T-cell (primary cell): Measurements from ENCODE around the gene VBP1. TPM values are rescaled to one million over a fixed set of nuclear protein-coding genes. Genes with fewer than 3 reads are reported as not detected.
"Not testable (repeated sequence)": the region's sequence is repeated elsewhere in the genome, so short reads cannot be mapped to it uniquely, and the experiment has no call there.

Experiments
- ATAC-seq, 4 experiments: fragments of 200-7000 bp in 3 of 4; fragments of 150-1000 bp in 1 of 4; cut with Tn5 transposase; replicated peaks in 1 of 4; 1 replicate in 3 of 4; 2 replicates in 1 of 4; pipeline ENCODE4 v1.10.0; 2021; ENCODE audit warnings: moderate library complexity in 3 of 4, mild to moderate bottlenecking in 2 of 4, moderate number of reproducible peaks in 1 of 4
- CTCF ChIA-PET, 2 donors: fragments of 300-600 bp; sonication (Branson Sonifier 250); formaldehyde crosslinking; loops; one replicate each; lab custom pipeline; 2022; ENCODE audit warnings: antibody characterized with exemption in 2 of 2; lab: Charles Lee
- POLR2A ChIA-PET, 2 donors: fragments of 300-600 bp; sonication (Branson Sonifier 250); formaldehyde crosslinking; loops; one replicate each; lab custom pipeline; 2022; ENCODE audit warnings: antibody characterized with exemption in 2 of 2; lab: Charles Lee
- DNase-seq, 35 experiments: peaks; one replicate each; pipeline versions ENCODE4 v3.0.0 to v3.0.0-alpha.2; 2013 to 2023
- H3K27ac ChIP-seq: one replicate; pipeline ENCODE4 v1.5.1; 2013; ENCODE audit warnings: low read length
- H3K27me3 ChIP-seq, 2 experiments: replicated peaks in 1 of 2; 1 replicate in 1 of 2; 2 replicates in 1 of 2; pipeline versions ENCODE4 v1.6.1 to v1.7.0; 2013; ENCODE audit warnings: low read length in 1 of 2, mixed read lengths in 1 of 2; ENCODE audit not compliant: control insufficient read depth in 2 of 2, insufficient read depth in 2 of 2; ENCODE audit errors: extremely low read depth in 1 of 2
- H3K36me3 ChIP-seq, 2 donors: 1 replicate in 1 of 2; 2 replicates in 1 of 2; pipeline versions ENCODE4 v1.6.1 to v1.7.0; 2013; ENCODE audit warnings: low read length in 1 of 2; ENCODE audit not compliant: control insufficient read depth in 2 of 2, insufficient read depth in 1 of 2; ENCODE audit errors: extremely low read depth in 1 of 2
- H3K4me1 ChIP-seq, 2 experiments: 1 replicate in 1 of 2; 2 replicates in 1 of 2; pipeline versions ENCODE4 v1.6.1 to v1.7.0; 2013; ENCODE audit warnings: low read length in 2 of 2, mixed read lengths in 1 of 2; ENCODE audit not compliant: insufficient read depth in 2 of 2, control insufficient read depth in 1 of 2; ENCODE audit errors: extremely low read depth in 1 of 2
- H3K4me3 ChIP-seq, 2 donors: 1 replicate in 1 of 2; 2 replicates in 1 of 2; pipeline versions ENCODE4 v1.5.1 to v1.7.0; 2013; ENCODE audit warnings: mild to moderate bottlenecking in 2 of 2, low read length in 1 of 2, moderate library complexity in 1 of 2; ENCODE audit not compliant: control insufficient read depth in 1 of 2; ENCODE audit errors: extremely low read depth in 1 of 2
- H3K9me3 ChIP-seq: 2 replicates; pipeline ENCODE4 v1.7.0; 2013
- H3K27ac Mint-ChIP-seq, 2 donors: one replicate each; pipeline ENCODE4 v1.8.0; 2020 to 2021; ENCODE audit warnings: mild to moderate bottlenecking in 2 of 2, mixed read lengths in 2 of 2
- H3K27me3 Mint-ChIP-seq, 2 donors: one replicate each; pipeline ENCODE4 v1.8.0; 2021 to 2022; ENCODE audit warnings: mixed read lengths in 2 of 2
- H3K36me3 Mint-ChIP-seq: one replicate; pipeline ENCODE4 v1.8.0; 2021; ENCODE audit warnings: mixed read lengths
- H3K4me1 Mint-ChIP-seq, 3 donors: one replicate each; pipeline ENCODE4 v1.8.0; 2020 to 2022; ENCODE audit warnings: mixed read lengths in 3 of 3, mild to moderate bottlenecking in 1 of 3
- H3K4me3 Mint-ChIP-seq, 3 donors: one replicate each; pipeline ENCODE4 v1.8.0; 2020 to 2022; ENCODE audit warnings: mild to moderate bottlenecking in 3 of 3, mixed read lengths in 3 of 3, moderate library complexity in 3 of 3
- H3K9me3 Mint-ChIP-seq, 3 donors: one replicate each; pipeline ENCODE4 v1.8.0; 2020 to 2022; ENCODE audit warnings: mixed read lengths in 3 of 3
- WGBS: methylation state at CpG from one replicate; pipeline ENCODE4 v1.1.5; 2013; ENCODE audit warnings: missing lambda C conversion rate; ENCODE audit not compliant: insufficient coverage; 5-methylcytosine and 5-hydroxymethylcytosine counted together
- total RNA-seq, 35 experiments: library from RNA in 6 of 35; stranded (reverse) in 6 of 35; fragments of 120-200 nt in 1 of 35; gene quantifications; one replicate each; pipeline versions ENCODE4 v1.2.1 to v1.2.4 and lab custom pipeline; 2013 to 2026

The VBP1 gene
- total RNA-seq, 5 donors from 2014 or later (not counting 1 experiment from before 2014, with no cell fraction given), result 22.6 to 31.8 (median 26.0) TPM

DNA sequence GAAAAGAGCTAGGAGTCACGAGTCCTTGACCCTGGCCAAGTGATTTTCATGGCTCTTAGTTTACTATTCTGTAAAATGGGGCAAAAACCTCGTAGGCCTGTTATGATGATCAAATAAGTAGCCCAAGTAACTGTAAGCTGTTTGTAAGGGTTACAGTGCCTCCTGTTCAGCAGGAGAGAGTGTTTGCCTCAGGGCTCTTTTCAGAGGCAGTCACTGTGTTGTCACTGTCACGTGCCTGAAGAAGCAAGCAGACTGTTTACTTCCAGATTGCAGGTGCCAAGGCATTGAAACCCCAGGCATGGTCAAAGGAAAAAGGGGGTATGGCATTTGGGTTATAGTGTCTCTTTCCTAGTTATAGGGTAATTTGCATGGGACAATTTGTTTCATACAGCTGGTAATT is 43.5 kb downstream of the VBP1 start:
- no peak overlapping the region for H3K27ac ChIP-seq
- no peak for DNase-seq
- no peak for ATAC-seq
- WGBS, result 100% methylated on average over 1 of the region's 3 CpGs
- Mint-ChIP-seq H3K27ac (no peak overlapping the region), H3K4me1 (peaks cover 12 to 37% (median 26%) of the 10 kb centered on the region in 3 donors), H3K36me3 (peaks cover 11% of the 10 kb centered on the region), H3K4me3 (no peak overlapping the region), H3K9me3 (no peaks in the 10 kb centered on the region), H3K27me3 (no peaks in the 10 kb centered on the region)
- H3K27me3 ChIP-seq, result no peaks in the 10 kb centered on the region
- POLR2A ChIA-PET, result interaction anchor here in 1 of 2 donors (0.5 kb wide), 1 partner anchor 31 kb away, joined by 4 read pairs; no protein-coding TSS in a partner anchor
- no peaks in the 10 kb centered on the region for H3K9me3 ChIP-seq
- H3K4me1 ChIP-seq, result peaks cover 0 to 3% of the 10 kb centered on the region in 2 experiments
- H3K36me3 ChIP-seq, result peaks cover 0 to 5% of the 10 kb centered on the region in 2 donors
- no peak overlapping the region for H3K4me3 ChIP-seq
- CTCF ChIA-PET, result interaction anchor here in 1 of 2 donors (0.8 kb wide), 1 partner anchor 43 kb away, joined by 3 read pairs; no protein-coding TSS in a partner anchor

DNA sequence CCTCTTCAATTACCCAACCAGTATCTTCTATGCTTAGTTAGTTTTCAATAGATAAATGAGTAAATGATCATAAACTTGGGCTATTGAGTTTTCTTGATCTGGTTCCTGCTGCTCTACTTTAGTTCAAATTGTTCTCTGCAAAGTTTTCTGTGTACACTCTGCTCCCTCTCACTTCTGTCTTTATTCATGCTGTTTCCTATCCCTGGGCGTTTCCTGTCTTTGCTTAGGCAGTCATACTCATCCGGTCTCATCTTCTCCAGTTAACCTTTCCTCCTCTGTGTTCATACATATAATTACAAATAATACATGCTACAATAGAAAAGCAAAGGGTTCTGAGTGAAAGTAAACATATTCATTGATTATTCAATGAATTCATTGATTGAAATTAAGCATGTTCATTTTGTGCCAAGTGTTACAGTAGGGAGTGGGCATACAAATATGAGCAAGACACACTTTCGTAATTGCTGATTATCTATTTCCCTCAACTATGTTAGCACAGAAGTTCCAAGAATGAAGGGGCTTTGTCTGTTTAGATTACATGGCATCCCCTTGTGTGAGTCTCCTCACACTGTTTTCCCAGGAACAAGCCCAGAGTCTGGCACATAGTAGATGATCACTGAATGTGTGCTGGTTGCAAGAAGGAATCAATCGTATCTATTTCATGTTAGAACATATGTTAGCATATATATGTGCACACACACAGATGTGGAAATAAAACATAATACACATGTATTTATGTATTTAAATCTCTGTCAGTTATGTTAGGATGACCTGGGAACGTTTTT is 46.9 kb downstream of the VBP1 start:
- POLR2A ChIA-PET, result no interaction called here
- peak; percentile 43 to 62 (median 53) for ATAC-seq
- H3K36me3 Mint-ChIP-seq, result peaks cover 8% of the 10 kb centered on the region

GRCh38 chrX:155263854-155264628 is 47.8 kb downstream of the VBP1 start, which contains the start of gene RAB39B:
Gene RAB39B, minus strand, starts transcription at chrX:155264491. Its CDS starts 203 bp downstream, at chrX:155264288.
- H3K27me3 Mint-ChIP-seq, result no peaks in the 10 kb centered on the region
- H3K4me3 Mint-ChIP-seq, result peak within 1 kb of the TSS; percentile 56 to 85 (median 75)
- ChIA-PET CTCF (no interaction called here), POLR2A (no interaction called here)
- WGBS, result 0% methylated on average over 15 of the region's 58 CpGs
- peaks cover 0 to 2% (median 0%) of the 10 kb centered on the region in 3 donors for H3K9me3 Mint-ChIP-seq
- DNase-seq (peak; percentile 39 to 80 (median 60)), ATAC-seq (peak; percentile 90 to 93 (median 92))
- Histone ChIP-seq H3K4me3 (peak within 1 kb of the TSS; percentile 75 to 82), H3K36me3 (peaks cover 0 to 5% of the 10 kb centered on the region in 2 donors), H3K27ac (peak within 1 kb of the TSS; percentile 87), H3K27me3 (no peaks in the 10 kb centered on the region), H3K9me3 (no peaks in the 10 kb centered on the region), H3K4me1 (peaks cover 0 to 3% of the 10 kb centered on the region in 2 experiments)
- peak within 1 kb of the TSS; percentile 71 to 83 for H3K27ac Mint-ChIP-seq
- H3K4me1 Mint-ChIP-seq, result peaks cover 7 to 37% (median 27%) of the 10 kb centered on the region in 3 donors
- peaks cover 8% of the 10 kb centered on the region for H3K36me3 Mint-ChIP-seq

More for the DNA sequence above, 46.9 kb downstream of the VBP1 start:
- no peaks in the 10 kb centered on the region for H3K27me3 Mint-ChIP-seq
- H3K36me3 ChIP-seq, result peaks cover 0 to 5% of the 10 kb centered on the region in 2 donors
- peaks cover 7 to 35% (median 27%) of the 10 kb centered on the region in 3 donors for H3K4me1 Mint-ChIP-seq
- H3K27me3 ChIP-seq, result no peaks in the 10 kb centered on the region
- H3K4me3 Mint-ChIP-seq, result peak overlapping the region; percentile 56 to 85 (median 75)
- no peaks in the 10 kb centered on the region for H3K9me3 Mint-ChIP-seq
- no CpG with 5 or more reads among the region's 5 CpGs for WGBS
- H3K27ac Mint-ChIP-seq, result peak overlapping the region; percentile 71 to 83
- CTCF ChIA-PET, result no interaction called here
- DNase-seq, result peak in 3 of 35 experiments; percentile 1 to 39 (median 1)
- H3K4me3 ChIP-seq, result peak overlapping the region; percentile 75 to 82
- no peaks in the 10 kb centered on the region for H3K9me3 ChIP-seq
- H3K27ac ChIP-seq, result peak overlapping the region; percentile 87
- peaks cover 0 to 3% of the 10 kb centered on the region in 2 experiments for H3K4me1 ChIP-seq

DNA sequence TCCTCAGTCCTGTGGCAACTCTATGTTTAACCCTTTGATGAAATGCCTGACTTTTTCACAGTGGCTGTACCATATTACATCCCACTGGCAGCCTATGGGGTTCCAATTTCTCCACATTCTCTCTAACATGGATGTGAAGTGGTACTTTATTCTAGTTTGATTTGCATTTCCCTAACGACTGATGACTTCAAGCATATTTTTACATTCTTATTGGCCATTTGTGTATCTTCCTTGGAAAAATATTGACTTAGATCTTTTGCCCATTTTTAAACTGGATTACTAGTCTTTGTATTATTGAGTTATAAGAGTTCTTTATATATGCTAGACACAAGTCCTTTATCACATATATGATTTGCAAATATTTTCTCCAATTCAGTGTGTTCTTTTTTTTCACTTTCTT is 50.2 kb downstream of the VBP1 start:
- ATAC-seq (no peak), DNase-seq (no peak)
- H3K9me3 ChIP-seq, result peaks cover 2% of the 10 kb centered on the region
- no peaks in the 10 kb centered on the region for H3K27me3 ChIP-seq
- no peak overlapping the region for H3K4me3 Mint-ChIP-seq
- no peaks in the 10 kb centered on the region for H3K36me3 Mint-ChIP-seq
- peak overlapping the region; percentile 18 to 27 for H3K27ac Mint-ChIP-seq
- POLR2A ChIA-PET, result no interaction called here
- H3K9me3 Mint-ChIP-seq, result peaks cover 2 to 3% (median 2%) of the 10 kb centered on the region in 3 donors
- H3K27ac ChIP-seq, result no peak overlapping the region
- CTCF ChIA-PET, result no interaction called here
- H3K27me3 Mint-ChIP-seq, result no peaks in the 10 kb centered on the region
- no peak overlapping the region for H3K4me3 ChIP-seq
- H3K4me1 Mint-ChIP-seq, result peaks cover 7 to 25% (median 19%) of the 10 kb centered on the region in 3 donors
- no CpG with 5 or more reads among the region's 1 CpG for WGBS
- H3K4me1 ChIP-seq, result peaks cover 0 to 3% of the 10 kb centered on the region in 2 experiments
- no peaks in the 10 kb centered on the region for H3K36me3 ChIP-seq

- CTCF ChIA-PET, H3K4me3 ChIP-seq, H3K27ac ChIP-seq, H3K36me3 ChIP-seq, H3K27me3 ChIP-seq, H3K9me3 Mint-ChIP-seq, H3K36me3 Mint-ChIP-seq, H3K4me3 Mint-ChIP-seq, DNase-seq, POLR2A ChIA-PET, ATAC-seq, H3K4me1 ChIP-seq, H3K9me3 ChIP-seq, H3K27me3 Mint-ChIP-seq: not testable (repeated sequence)
- WGBS, result no CpG with 5 or more reads among the region's 1 CpG
- Mint-ChIP-seq H3K4me1 (peaks cover 3 to 14% (median 8%) of the 10 kb centered on the region in 3 donors), H3K27ac (peak overlapping the region in 1 of 2 donors; percentile 52)
Observed at GRCh38 chrX:155267995-155268394, 51.7 kb downstream of the VBP1 start.

DNA sequence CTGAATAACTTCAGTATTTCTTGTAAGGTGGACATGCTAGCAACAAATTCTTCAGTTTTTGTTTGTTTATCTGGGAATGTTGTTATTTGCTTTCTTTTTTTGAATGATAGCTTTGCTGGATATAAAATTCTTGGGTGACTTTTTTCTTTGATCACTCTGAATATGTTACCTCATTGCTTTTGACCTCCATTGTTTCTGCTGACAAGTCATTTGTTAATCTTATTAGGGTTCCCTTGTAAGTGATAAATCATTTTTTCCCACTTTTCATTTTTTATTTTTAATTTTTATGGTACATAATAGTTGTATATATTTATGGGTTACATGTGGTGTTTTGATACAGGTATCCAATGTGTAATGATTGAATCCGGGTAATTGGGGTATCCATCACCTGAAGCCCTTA is 54.7 kb downstream of the VBP1 start:
- Mint-ChIP-seq H3K4me3 (no peak overlapping the region), H3K36me3 (no peaks in the 10 kb centered on the region), H3K4me1 (peaks cover 0 to 3% (median 1%) of the 10 kb centered on the region in 3 donors), H3K27ac (no peak overlapping the region), H3K9me3 (peaks cover 3 to 8% (median 4%) of the 10 kb centered on the region in 3 donors), H3K27me3 (no peaks in the 10 kb centered on the region)
- ATAC-seq (no peak), DNase-seq (no peak)
- Histone ChIP-seq H3K9me3 (peaks cover 2% of the 10 kb centered on the region), H3K27me3 (no peaks in the 10 kb centered on the region), H3K4me3 (no peak overlapping the region), H3K36me3 (no peaks in the 10 kb centered on the region), H3K27ac (no peak overlapping the region), H3K4me1 (no peaks in the 10 kb centered on the region)
- POLR2A ChIA-PET, result no interaction called here
- CTCF ChIA-PET, result no interaction called here
- WGBS, result no CpG with 5 or more reads among the region's 1 CpG
